Esophagus squamous epithelium (tissue), 5 donors: ENCODE data around the gene TRAPPC5. TPM values are rescaled to one million over a fixed set of nuclear protein-coding genes. Genes with fewer than 3 reads are reported as not detected.

ENCODE experiments used
- DNase-seq: peaks from one replicate; lab custom pipeline; 2025; lab: John Stamatoyannopoulos, UW
- H3K27ac ChIP-seq, 4 donors: fragments of 200-600 bp; sonication (generic); one replicate each; pipeline ENCODE4 v1.5.1; 2016 to 2019; ENCODE audit warnings: mild to moderate bottlenecking in 1 of 4
- H3K27me3 ChIP-seq, 4 donors: fragments of 200-600 bp; sonication (generic); 1 replicate in 3 of 4; 2 replicates in 1 of 4; pipeline versions ENCODE4 v1.5.1 to v1.6.0; 2017 to 2021; ENCODE audit warnings: antibody characterized with exemption in 1 of 4
- H3K36me3 ChIP-seq, 3 donors: fragments of 200-600 bp; sonication (generic); one replicate each; pipeline ENCODE4 v1.5.1; 2016 to 2019
- H3K4me1 ChIP-seq, 3 donors: fragments of 200-600 bp; sonication (generic); one replicate each; pipeline ENCODE4 v1.5.1; 2017 to 2019
- H3K4me3 ChIP-seq, 4 donors: fragments of 200-600 bp; sonication (generic); 1 replicate in 3 of 4; 2 replicates in 1 of 4; pipeline ENCODE4 v1.5.1; 2016 to 2019; ENCODE audit warnings: mild to moderate bottlenecking in 2 of 4, moderate library complexity in 1 of 4
- H3K9me3 ChIP-seq, 3 donors: fragments of 200-600 bp; sonication (generic); one replicate each; pipeline ENCODE4 v1.5.1; 2016 to 2019
- CTCF ChIP-seq, 6 experiments: fragments of 450-650 bp in 4 of 6; fragments of 200-600 bp in 2 of 6; sonication (generic) in 2 of 6; IDR thresholded peaks; one replicate each; pipeline ENCODE4 v1.5.1; 2016 to 2019; ENCODE audit warnings: antibody characterized with exemption in 6 of 6, mild to moderate bottlenecking in 4 of 6, moderate library complexity in 4 of 6
- POLR2A ChIP-seq, 4 donors: fragments of 450-650 bp; IDR thresholded peaks; one replicate each; pipeline ENCODE4 v1.6.1; 2017; ENCODE audit warnings: antibody characterized with exemption in 4 of 4, mild to moderate bottlenecking in 4 of 4, moderate library complexity in 3 of 4
- WGBS, 2 donors: methylation state at CpG; one replicate each; pipeline ENCODE4 v1.1.5; 2018; 5-methylcytosine and 5-hydroxymethylcytosine counted together
- intact Hi-C: fragments of 100-400 bp; cut with DNase I; formaldehyde crosslinking; loops from one replicate; pipeline ENCODE4 v1.15.0; 2022
- total RNA-seq, 4 donors: library from RNA; depleted of rRNA; stranded (reverse); fragments of >200 nt; gene quantifications; one replicate each; pipeline ENCODE4 v1.1.0, GENCODE V29; 2016
- donor health status: DM: yes; HTN: yes; CAD: no.

Gene TRAPPC5
- total RNA-seq, 4 donors from 2014 or later, result 52.3 to 91.5 (median 77.4) TPM

- Histone ChIP-seq H3K27me3 (peaks cover 0 to 85% (median 3%) of the 10 kb centered on the region in 4 donors), H3K36me3 (no peaks in the 10 kb centered on the region), H3K4me1 (no peaks in the 10 kb centered on the region), H3K9me3 (no peaks in the 10 kb centered on the region), H3K4me3 (no peak overlapping the region), H3K27ac (no peak overlapping the region)
- 79 to 87% methylated on average over 5 to 8 of the region's 12 CpGs for WGBS, 2 donors
- TF ChIP-seq POLR2A (IDR thresholded peaks at IDR 0.05), result no peak
- no peak for TF ChIP-seq CTCF (IDR thresholded peaks at IDR 0.05)
- intact Hi-C loops, result no loop called here
- DNase-seq, result no peak
These were observed 20.5 kb downstream of the TRAPPC5 start for GRCh38 chr19:7701049-7701653.

- no peaks in the 10 kb centered on the region for H3K9me3 ChIP-seq
- H3K4me1 ChIP-seq, result no peaks in the 10 kb centered on the region
- DNase-seq, result no peak
- H3K36me3 ChIP-seq, result no peaks in the 10 kb centered on the region
- no peak within 1 kb of the TSS for H3K27ac ChIP-seq
- peaks cover 0 to 89% (median 3%) of the 10 kb centered on the region in 4 donors for H3K27me3 ChIP-seq
- intact Hi-C loops, result no loop called here
- TF ChIP-seq POLR2A (IDR thresholded peaks at IDR 0.05) (no peak), CTCF (IDR thresholded peaks at IDR 0.05) (no peak)
- H3K4me3 ChIP-seq, result no peak within 1 kb of the TSS
- WGBS, 2 donors, result 38 to 58% methylated on average over 7 to 16 of the region's 20 CpGs
These were observed 21.2 kb downstream of the TRAPPC5 start, which contains the start of gene FCER2 for GRCh38 chr19:7701654-7702457. TSS of gene FCER2 (minus strand) at chr19:7702131. CDS start at chr19:7699760, 2,371 bp downstream.

- intact Hi-C loops, result no loop called here
- no peaks in the 10 kb centered on the region for H3K9me3 ChIP-seq
- no peak for DNase-seq
- TF ChIP-seq CTCF (IDR thresholded peaks at IDR 0.05) (no peak), POLR2A (IDR thresholded peaks at IDR 0.05) (no peak)
- no peak overlapping the region for H3K27ac ChIP-seq
- no peaks in the 10 kb centered on the region for H3K36me3 ChIP-seq
- H3K27me3 ChIP-seq, result peaks cover 0 to 74% (median 2%) of the 10 kb centered on the region in 4 donors
- no peaks in the 10 kb centered on the region for H3K4me1 ChIP-seq
- H3K4me3 ChIP-seq, result no peak overlapping the region
- 69 to 75% methylated on average over 8 of the region's 8 CpGs for WGBS, 2 donors
These were observed 22.7 kb downstream of the TRAPPC5 start for GRCh38 chr19:7703332-7703731.

- WGBS, 2 donors, result 72 to 100% methylated on average over 2 to 5 of the region's 6 CpGs
- no peaks in the 10 kb centered on the region for H3K9me3 ChIP-seq
- no peaks in the 10 kb centered on the region for H3K36me3 ChIP-seq
- no peak for TF ChIP-seq POLR2A (IDR thresholded peaks at IDR 0.05)
- H3K27me3 ChIP-seq, result peaks cover 0 to 63% (median 0%) of the 10 kb centered on the region in 4 donors
- no peak overlapping the region for H3K27ac ChIP-seq
- H3K4me1 ChIP-seq, result no peaks in the 10 kb centered on the region
- no peak overlapping the region for H3K4me3 ChIP-seq
- intact Hi-C loops, result no loop called here
- DNase-seq, result no peak
These were observed 23.8 kb downstream of the TRAPPC5 start for GRCh38 chr19:7704280-7705060.

GRCh38 chr19:7705387-7706187 is 25.0 kb downstream of the TRAPPC5 start:
- peak overlapping the region in 2 of 4 donors; percentile 46 to 76 for H3K27ac ChIP-seq
- WGBS, 2 donors, result 41 to 63% methylated on average over 14 to 16 of the region's 24 CpGs
- no peaks in the 10 kb centered on the region for H3K9me3 ChIP-seq
- peaks cover 0 to 52% (median 0%) of the 10 kb centered on the region in 4 donors for H3K27me3 ChIP-seq
- no peak for DNase-seq
- H3K4me1 ChIP-seq, result no peaks in the 10 kb centered on the region
- no peak for TF ChIP-seq CTCF (IDR thresholded peaks at IDR 0.05)
- peak in 1 of 4 donors; percentile 23 for TF ChIP-seq POLR2A (IDR thresholded peaks at IDR 0.05)
- no peak overlapping the region for H3K4me3 ChIP-seq
- intact Hi-C loops, result no loop called here
- no peaks in the 10 kb centered on the region for H3K36me3 ChIP-seq
